Lower leg skin (tissue), 3 donors: Measurements from ENCODE around the gene PLXNA1.

Experiments
- POLR2A ChIP-seq, 2 donors: fragments of 450-650 bp; IDR thresholded peaks; one replicate each; pipeline ENCODE4 v1.6.1; 2016 to 2017; ENCODE audit warnings: antibody characterized with exemption in 2 of 2, mild to moderate bottlenecking in 1 of 2, moderate library complexity in 1 of 2
- TF ChIP-seq, protein P1 (sequence below), 3 donors: fragments of 450-650 bp; IDR thresholded peaks; one replicate each; pipeline ENCODE4 v1.5.1; 2016; ENCODE audit warnings: antibody characterized with exemption in 3 of 3, mild to moderate bottlenecking in 3 of 3, moderate library complexity in 2 of 3

DNA sequence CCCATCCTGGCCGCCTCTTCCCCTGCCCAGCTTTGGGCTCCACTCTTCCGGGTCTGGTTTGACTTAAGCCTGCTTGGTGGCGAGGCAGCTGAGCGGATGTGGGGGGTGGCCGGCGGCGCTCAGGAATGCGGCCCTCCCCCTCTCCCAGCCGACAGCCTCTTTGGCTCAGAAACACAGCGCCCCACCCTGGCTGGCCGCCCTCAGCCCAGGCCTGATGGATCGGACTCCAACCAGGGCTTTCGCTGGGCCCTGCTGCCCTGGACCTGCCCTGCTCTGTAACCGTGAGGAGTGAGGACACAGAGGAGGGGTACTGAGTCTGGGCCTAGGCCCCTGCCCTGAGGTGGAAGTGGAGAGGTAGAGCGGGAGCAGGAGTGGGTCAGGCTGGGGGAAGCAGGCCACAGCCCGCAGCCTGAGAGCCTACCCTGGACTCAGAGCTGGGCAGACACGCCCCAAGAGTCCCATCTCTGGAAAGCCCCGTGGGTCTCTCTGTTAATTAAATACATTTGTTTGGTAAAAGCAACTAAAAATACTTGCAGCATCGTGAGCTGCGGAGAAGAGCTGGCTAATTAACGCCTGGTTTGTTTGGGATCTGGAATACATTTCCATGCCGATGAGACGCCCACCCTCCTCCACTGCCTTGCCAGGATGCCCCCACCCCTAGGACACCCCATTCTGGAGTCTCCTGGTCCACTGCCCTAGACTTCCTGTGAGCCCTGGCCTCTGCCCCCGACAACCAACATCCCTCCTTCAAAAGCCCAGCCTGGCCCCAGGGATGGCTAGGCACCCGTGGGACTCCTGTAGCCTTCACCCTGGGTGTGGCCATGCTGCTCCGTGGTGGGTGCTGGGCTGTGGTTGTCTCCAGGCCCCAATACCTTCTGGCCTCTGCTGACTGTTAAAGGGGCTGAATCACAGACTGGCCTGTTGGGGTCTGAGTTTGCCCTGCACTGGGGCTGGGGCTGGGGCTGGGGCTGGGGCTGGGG is 19.6 kb downstream of the PLXNA1 start:
- TF ChIP-seq, protein P1, sequence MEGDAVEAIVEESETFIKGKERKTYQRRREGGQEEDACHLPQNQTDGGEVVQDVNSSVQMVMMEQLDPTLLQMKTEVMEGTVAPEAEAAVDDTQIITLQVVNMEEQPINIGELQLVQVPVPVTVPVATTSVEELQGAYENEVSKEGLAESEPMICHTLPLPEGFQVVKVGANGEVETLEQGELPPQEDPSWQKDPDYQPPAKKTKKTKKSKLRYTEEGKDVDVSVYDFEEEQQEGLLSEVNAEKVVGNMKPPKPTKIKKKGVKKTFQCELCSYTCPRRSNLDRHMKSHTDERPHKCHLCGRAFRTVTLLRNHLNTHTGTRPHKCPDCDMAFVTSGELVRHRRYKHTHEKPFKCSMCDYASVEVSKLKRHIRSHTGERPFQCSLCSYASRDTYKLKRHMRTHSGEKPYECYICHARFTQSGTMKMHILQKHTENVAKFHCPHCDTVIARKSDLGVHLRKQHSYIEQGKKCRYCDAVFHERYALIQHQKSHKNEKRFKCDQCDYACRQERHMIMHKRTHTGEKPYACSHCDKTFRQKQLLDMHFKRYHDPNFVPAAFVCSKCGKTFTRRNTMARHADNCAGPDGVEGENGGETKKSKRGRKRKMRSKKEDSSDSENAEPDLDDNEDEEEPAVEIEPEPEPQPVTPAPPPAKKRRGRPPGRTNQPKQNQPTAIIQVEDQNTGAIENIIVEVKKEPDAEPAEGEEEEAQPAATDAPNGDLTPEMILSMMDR (IDR thresholded peaks at IDR 0.05) = no peak
- no peak for TF ChIP-seq POLR2A (IDR thresholded peaks at IDR 0.05)
